ENCODE results near the gene PCDHA3. TPM values are rescaled to one million over a fixed set of nuclear protein-coding genes. Genes with fewer than 3 reads are reported as not detected.
"Not testable (repeated sequence)": the region's sequence is repeated elsewhere in the genome, so short reads cannot be mapped to it uniquely, and the experiment has no call there.

PCDHA3 gene
- total and polyA plus RNA-seq, 2 experiments from 2014 or later = 0.12 to 1.1 TPM

DNA sequence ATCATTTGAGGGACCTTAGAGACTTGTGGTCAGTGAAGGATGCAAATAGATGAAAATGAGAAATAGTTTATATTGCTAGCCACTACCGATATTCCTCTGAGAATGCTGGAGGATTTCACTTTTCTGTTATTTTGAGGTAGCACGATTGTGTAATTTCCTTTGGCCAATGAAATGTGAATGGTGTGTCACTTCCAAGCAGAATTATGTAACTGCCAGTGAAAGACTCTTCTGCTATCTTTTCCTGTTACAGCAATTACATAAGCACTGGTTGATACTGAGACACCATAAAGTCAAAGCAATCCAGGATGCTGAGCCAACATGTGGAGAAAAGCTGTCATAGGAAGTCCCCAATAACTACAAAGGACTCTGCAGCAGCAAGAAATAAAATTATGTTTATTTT is 9.8 kb upstream of the PCDHA3 start:
- WGBS (ENCODE audit: low lambda C conversion rate, missing lambda C conversion rate) = 88% methylated on average over 2 of the region's 2 CpGs
- DNase-seq (ENCODE audit: low spot score) = no peak
- peaks cover 14% of the 10 kb centered on the region for H3K9me3 ChIP-seq (ENCODE audit: low read depth)
- no peaks in the 10 kb centered on the region for H3K27me3 ChIP-seq
- no peak overlapping the region for H3K4me3 ChIP-seq
- H2AFZ ChIP-seq = no peak overlapping the region
- H4K20me1 ChIP-seq (ENCODE audit: insufficient read depth, poor library complexity, severe bottlenecking) = no peaks in the 10 kb centered on the region
- no peak overlapping the region for H3K4me2 ChIP-seq
- no peaks in the 10 kb centered on the region for H3K36me3 ChIP-seq (replicated peaks; ENCODE audit: insufficient read depth, low read depth)
- TF ChIP-seq, protein P1, sequence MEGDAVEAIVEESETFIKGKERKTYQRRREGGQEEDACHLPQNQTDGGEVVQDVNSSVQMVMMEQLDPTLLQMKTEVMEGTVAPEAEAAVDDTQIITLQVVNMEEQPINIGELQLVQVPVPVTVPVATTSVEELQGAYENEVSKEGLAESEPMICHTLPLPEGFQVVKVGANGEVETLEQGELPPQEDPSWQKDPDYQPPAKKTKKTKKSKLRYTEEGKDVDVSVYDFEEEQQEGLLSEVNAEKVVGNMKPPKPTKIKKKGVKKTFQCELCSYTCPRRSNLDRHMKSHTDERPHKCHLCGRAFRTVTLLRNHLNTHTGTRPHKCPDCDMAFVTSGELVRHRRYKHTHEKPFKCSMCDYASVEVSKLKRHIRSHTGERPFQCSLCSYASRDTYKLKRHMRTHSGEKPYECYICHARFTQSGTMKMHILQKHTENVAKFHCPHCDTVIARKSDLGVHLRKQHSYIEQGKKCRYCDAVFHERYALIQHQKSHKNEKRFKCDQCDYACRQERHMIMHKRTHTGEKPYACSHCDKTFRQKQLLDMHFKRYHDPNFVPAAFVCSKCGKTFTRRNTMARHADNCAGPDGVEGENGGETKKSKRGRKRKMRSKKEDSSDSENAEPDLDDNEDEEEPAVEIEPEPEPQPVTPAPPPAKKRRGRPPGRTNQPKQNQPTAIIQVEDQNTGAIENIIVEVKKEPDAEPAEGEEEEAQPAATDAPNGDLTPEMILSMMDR (IDR thresholded peaks at IDR 0.05; ENCODE audit: poor library complexity) = no peak
- TF ChIP-seq EZH2 (IDR thresholded peaks at IDR 0.05; ENCODE audit: borderline replicate concordance) (no peak), EZH2phosphoT487 (IDR thresholded peaks at IDR 0.05; ENCODE audit: low read depth, severe bottlenecking, unreplicated experiment) (no peak)
- H3K9me2 ChIP-seq (replicated peaks; ENCODE audit: insufficient read depth) = no peaks in the 10 kb centered on the region
- no peaks in the 10 kb centered on the region for H3K4me1 ChIP-seq (ENCODE audit: insufficient read depth)
- no peak overlapping the region for H3K27ac ChIP-seq
- H3K79me2 ChIP-seq = no peaks in the 10 kb centered on the region

DNA sequence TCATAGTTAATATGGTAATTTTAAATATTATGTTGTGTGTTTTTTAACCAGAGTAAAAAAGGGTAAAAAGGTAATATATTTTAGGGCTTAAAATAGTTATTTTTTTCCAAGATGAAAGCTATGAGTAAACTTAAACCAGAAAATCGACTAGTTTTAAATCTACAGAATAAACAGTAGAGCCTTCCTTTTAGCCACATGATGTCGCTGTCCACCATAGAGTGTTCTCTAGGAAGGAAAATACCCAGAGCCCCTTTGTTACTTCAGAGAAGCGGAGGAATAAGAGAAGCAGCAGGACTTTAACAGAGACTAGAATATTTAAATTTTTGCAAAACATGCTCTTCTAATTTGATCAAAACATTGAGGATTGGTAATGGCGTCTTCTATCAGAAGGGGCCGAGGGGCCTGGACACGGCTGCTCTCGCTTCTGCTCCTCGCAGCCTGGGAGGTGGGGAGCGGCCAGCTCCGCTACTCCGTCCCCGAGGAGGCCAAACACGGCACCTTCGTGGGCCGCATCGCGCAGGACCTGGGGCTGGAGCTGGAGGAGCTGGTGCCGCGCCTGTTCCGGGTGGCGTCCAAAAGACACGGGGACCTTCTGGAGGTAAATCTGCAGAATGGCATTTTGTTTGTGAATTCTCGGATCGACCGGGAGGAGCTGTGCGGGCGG is 6.1 kb upstream of the PCDHA3 start, which contains the start of gene PCDHA2:
Gene PCDHA2 (plus strand): TSS at position 258 of the 664 bp plus-strand sequence.
- H4K20me1 ChIP-seq (ENCODE audit: insufficient read depth, poor library complexity, severe bottlenecking) = no peaks in the 10 kb centered on the region
- peaks cover 24% of the 10 kb centered on the region for H3K9me3 ChIP-seq (ENCODE audit: low read depth)
- TF ChIP-seq, protein P1 (IDR thresholded peaks at IDR 0.05; ENCODE audit: poor library complexity) = peak; percentile 64
- no peak for TF ChIP-seq EZH2phosphoT487 (IDR thresholded peaks at IDR 0.05; ENCODE audit: low read depth, severe bottlenecking, unreplicated experiment)
- TF ChIP-seq EZH2 (IDR thresholded peaks at IDR 0.05; ENCODE audit: borderline replicate concordance) = no peak
- H3K4me3 ChIP-seq = peak within 1 kb of the TSS; percentile 34
- DNase-seq (ENCODE audit: low spot score) = peak; percentile 65
- H3K36me3 ChIP-seq (replicated peaks; ENCODE audit: insufficient read depth, low read depth) = no peaks in the 10 kb centered on the region
- no peaks in the 10 kb centered on the region for H3K9me2 ChIP-seq (replicated peaks; ENCODE audit: insufficient read depth)
- H3K4me2 ChIP-seq = peak within 1 kb of the TSS; percentile 66
- no peaks in the 10 kb centered on the region for H3K4me1 ChIP-seq (ENCODE audit: insufficient read depth)
- H2AFZ ChIP-seq = peak within 1 kb of the TSS; percentile 57
- 9% methylated on average over 27 of the region's 27 CpGs for WGBS (ENCODE audit: low lambda C conversion rate, missing lambda C conversion rate)
- H3K79me2 ChIP-seq = no peaks in the 10 kb centered on the region
- no peaks in the 10 kb centered on the region for H3K27me3 ChIP-seq
- H3K27ac ChIP-seq = peak within 1 kb of the TSS; percentile 14

DNA sequence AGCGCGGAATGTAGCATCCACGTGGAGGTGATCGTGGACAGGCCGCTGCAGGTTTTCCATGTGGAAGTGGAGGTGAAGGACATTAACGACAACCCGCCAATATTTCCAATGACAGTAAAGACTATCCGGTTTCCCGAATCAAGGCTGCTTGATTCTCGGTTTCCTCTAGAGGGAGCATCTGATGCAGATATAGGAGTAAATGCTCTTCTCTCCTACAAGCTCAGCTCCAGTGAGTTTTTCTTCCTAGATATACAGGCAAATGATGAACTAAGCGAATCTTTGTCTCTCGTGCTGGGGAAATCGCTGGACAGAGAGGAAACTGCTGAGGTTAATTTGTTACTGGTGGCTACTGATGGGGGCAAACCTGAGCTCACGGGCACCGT is 5.6 kb upstream of the PCDHA3 start:
- H3K4me3 ChIP-seq = peak overlapping the region; percentile 34
- no peaks in the 10 kb centered on the region for H3K27me3 ChIP-seq
- DNase-seq (ENCODE audit: low spot score) = peak; percentile 54
- WGBS (ENCODE audit: low lambda C conversion rate, missing lambda C conversion rate) = 24% methylated on average over 15 of the region's 15 CpGs
- no peaks in the 10 kb centered on the region for H3K36me3 ChIP-seq (replicated peaks; ENCODE audit: insufficient read depth, low read depth)
- peak overlapping the region; percentile 66 for H3K4me2 ChIP-seq
- no peak for TF ChIP-seq EZH2 (IDR thresholded peaks at IDR 0.05; ENCODE audit: borderline replicate concordance)
- TF ChIP-seq EZH2phosphoT487 (IDR thresholded peaks at IDR 0.05; ENCODE audit: low read depth, severe bottlenecking, unreplicated experiment) = no peak
- TF ChIP-seq, protein P1 (IDR thresholded peaks at IDR 0.05; ENCODE audit: poor library complexity) = peak; percentile 52
- H3K4me1 ChIP-seq (ENCODE audit: insufficient read depth) = no peaks in the 10 kb centered on the region
- H4K20me1 ChIP-seq (ENCODE audit: insufficient read depth, poor library complexity, severe bottlenecking) = no peaks in the 10 kb centered on the region
- H3K9me3 ChIP-seq (ENCODE audit: low read depth) = peaks cover 24% of the 10 kb centered on the region
- H3K79me2 ChIP-seq = no peaks in the 10 kb centered on the region
- peak overlapping the region; percentile 14 for H3K27ac ChIP-seq
- no peaks in the 10 kb centered on the region for H3K9me2 ChIP-seq (replicated peaks; ENCODE audit: insufficient read depth)
- H2AFZ ChIP-seq = peak overlapping the region; percentile 57

DNA sequence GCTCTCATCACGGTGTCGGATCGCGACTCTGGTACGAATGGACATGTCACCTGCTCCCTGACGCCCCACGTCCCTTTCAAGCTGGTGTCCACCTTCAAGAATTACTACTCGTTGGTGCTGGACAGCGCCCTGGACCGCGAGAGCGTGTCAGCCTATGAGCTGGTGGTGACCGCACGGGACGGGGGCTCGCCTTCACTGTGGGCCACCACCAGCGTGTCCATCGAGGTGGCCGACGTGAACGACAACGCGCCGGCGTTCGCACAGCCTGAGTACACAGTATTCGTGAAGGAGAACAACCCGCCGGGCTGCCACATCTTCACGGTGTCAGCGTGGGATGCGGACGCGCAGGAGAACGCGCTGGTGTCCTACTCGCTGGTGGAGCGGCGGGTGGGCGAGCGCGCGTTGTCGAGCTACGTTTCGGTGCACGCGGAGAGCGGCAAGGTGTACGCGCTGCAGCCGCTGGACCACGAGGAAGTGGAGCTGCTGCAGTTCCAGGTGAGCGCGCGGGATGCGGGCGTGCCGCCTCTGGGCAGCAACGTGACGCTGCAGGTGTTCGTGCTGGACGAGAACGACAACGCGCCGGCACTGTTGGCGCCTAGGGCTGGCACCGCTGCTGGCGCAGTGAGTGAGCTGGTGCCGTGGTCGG is 4.7 kb upstream of the PCDHA3 start:
- H4K20me1 ChIP-seq (ENCODE audit: insufficient read depth, poor library complexity, severe bottlenecking); H3K4me3 ChIP-seq; H2AFZ ChIP-seq; H3K36me3 ChIP-seq (replicated peaks; ENCODE audit: insufficient read depth, low read depth); H3K79me2 ChIP-seq; H3K27ac ChIP-seq; H3K27me3 ChIP-seq; H3K4me2 ChIP-seq; H3K4me1 ChIP-seq (ENCODE audit: insufficient read depth); DNase-seq (ENCODE audit: low spot score); H3K9me2 ChIP-seq (replicated peaks; ENCODE audit: insufficient read depth): not testable (repeated sequence)
- peaks cover 32% of the 10 kb centered on the region for H3K9me3 ChIP-seq (ENCODE audit: low read depth)
- WGBS (ENCODE audit: low lambda C conversion rate, missing lambda C conversion rate) = 99% methylated on average over 65 of the region's 72 CpGs

Measured in hepatocyte (in vitro differentiated cells).